SU-DHL-6 (cell line): ENCODE results near the gene GNA14.

Source experiments
- H2AFZ ChIP-seq: fragments of 200-600 bp; sonication (generic); 2 replicates; pipeline ENCODE4 v1.6.1; 2014; ENCODE audit warnings: low read depth, mild to moderate bottlenecking, moderate library complexity, mixed read lengths, antibody characterized with exemption, low read length; ENCODE audit not compliant: severe bottlenecking
- H3F3A ChIP-seq: fragments of 200-600 bp; shearing (Covaris generic); 2 replicates; pipeline ENCODE4 v1.6.0; 2016; ENCODE audit warnings: antibody characterized with exemption, mild to moderate bottlenecking; ENCODE audit not compliant: insufficient read depth
- H3K27ac ChIP-seq: fragments of 200-600 bp; sonication (generic); 2 replicates; pipeline ENCODE4 v1.5.1; 2016; ENCODE audit warnings: low read depth, mild to moderate bottlenecking, low read length, moderate library complexity, mixed read lengths
- H3K27me3 ChIP-seq: fragments of 200-600 bp; sonication (generic), shearing (Covaris generic); 2 replicates; pipeline ENCODE4 v1.6.0; 2014; ENCODE audit warnings: mild to moderate bottlenecking, low read length
- H3K36me3 ChIP-seq: fragments of 200-600 bp; sonication (generic); 2 replicates; pipeline ENCODE4 v1.6.1; 2014; ENCODE audit warnings: mild to moderate bottlenecking, low read length, mixed read lengths
- H3K4me2 ChIP-seq: fragments of 300-600, 200-600 bp; shearing (Covaris generic), sonication (generic); 2 replicates; pipeline ENCODE4 v1.6.0; 2014; ENCODE audit warnings: low read length, low read depth, mild to moderate bottlenecking; ENCODE audit not compliant: poor library complexity, severe bottlenecking
- H3K4me3 ChIP-seq: fragments of 200-600 bp; sonication (generic); 2 replicates; pipeline ENCODE4 v1.5.1; 2014; ENCODE audit warnings: antibody characterized with exemption, low read length, mild to moderate bottlenecking, mixed read lengths; ENCODE audit not compliant: insufficient read depth, poor library complexity, severe bottlenecking
- H3K79me2 ChIP-seq: fragments of 200-600 bp; sonication (generic); 2 replicates; pipeline ENCODE4 v1.6.1; 2014; ENCODE audit warnings: mild to moderate bottlenecking, low read length, moderate library complexity; ENCODE audit not compliant: insufficient read depth
- H3K9ac ChIP-seq: fragments of 200-600 bp; sonication (generic); 2 replicates; pipeline ENCODE4 v1.7.0; 2014; ENCODE audit warnings: mild to moderate bottlenecking, low read length
- H3K9me2 ChIP-seq: fragments of 200-600 bp; sonication (generic); replicated peaks from 2 replicates; pipeline ENCODE4 v1.6.1; 2014; ENCODE audit warnings: low read length; ENCODE audit not compliant: insufficient read depth
- H3K9me3 ChIP-seq: fragments of 200-600 bp; sonication (generic); 2 replicates; pipeline ENCODE4 v1.6.1; 2014; ENCODE audit warnings: low read length, mixed read lengths; ENCODE audit not compliant: insufficient read depth
- H4K20me1 ChIP-seq: fragments of 200-600 bp; sonication (generic); 2 replicates; pipeline ENCODE4 v1.6.1; 2014; ENCODE audit warnings: low read depth, mild to moderate bottlenecking, antibody characterized with exemption, low read length, moderate library complexity, mixed read lengths
- EZH2phosphoT487 ChIP-seq: fragments of 200-600 bp; sonication (generic), shearing (Covaris generic); conservative IDR thresholded peaks from 2 replicates; pipeline ENCODE4 v1.6.1; 2018; ENCODE audit warnings: mild to moderate bottlenecking, antibody characterized with exemption, low read length, moderate library complexity, mixed read lengths
- TF ChIP-seq, protein P1 (sequence below): fragments of 200-600 bp; sonication (generic); IDR thresholded peaks from one replicate; pipeline ENCODE4 v1.5.1; 2017; ENCODE audit warnings: antibody characterized with exemption, mild to moderate bottlenecking, low read length, moderate library complexity; ENCODE audit not compliant: insufficient read depth, poor library complexity, severe bottlenecking

The GNA14 gene

GRCh38 chr9:77502568-77502967, 145.6 kb downstream of the GNA14 start:
- Histone ChIP-seq H3K9me3 (no peaks in the 10 kb centered on the region), H3K27ac (no peak overlapping the region), H3K79me2 (no peaks in the 10 kb centered on the region), H3K36me3 (no peaks in the 10 kb centered on the region), H3K9me2 (no peaks in the 10 kb centered on the region), H2AFZ (no peak overlapping the region), H4K20me1 (no peaks in the 10 kb centered on the region), H3K4me2 (no peak overlapping the region), H3K4me3 (no peak overlapping the region), H3K9ac (no peak overlapping the region), H3F3A (no peaks in the 10 kb centered on the region), H3K27me3 (no peaks in the 10 kb centered on the region)
- TF ChIP-seq, protein P1, sequence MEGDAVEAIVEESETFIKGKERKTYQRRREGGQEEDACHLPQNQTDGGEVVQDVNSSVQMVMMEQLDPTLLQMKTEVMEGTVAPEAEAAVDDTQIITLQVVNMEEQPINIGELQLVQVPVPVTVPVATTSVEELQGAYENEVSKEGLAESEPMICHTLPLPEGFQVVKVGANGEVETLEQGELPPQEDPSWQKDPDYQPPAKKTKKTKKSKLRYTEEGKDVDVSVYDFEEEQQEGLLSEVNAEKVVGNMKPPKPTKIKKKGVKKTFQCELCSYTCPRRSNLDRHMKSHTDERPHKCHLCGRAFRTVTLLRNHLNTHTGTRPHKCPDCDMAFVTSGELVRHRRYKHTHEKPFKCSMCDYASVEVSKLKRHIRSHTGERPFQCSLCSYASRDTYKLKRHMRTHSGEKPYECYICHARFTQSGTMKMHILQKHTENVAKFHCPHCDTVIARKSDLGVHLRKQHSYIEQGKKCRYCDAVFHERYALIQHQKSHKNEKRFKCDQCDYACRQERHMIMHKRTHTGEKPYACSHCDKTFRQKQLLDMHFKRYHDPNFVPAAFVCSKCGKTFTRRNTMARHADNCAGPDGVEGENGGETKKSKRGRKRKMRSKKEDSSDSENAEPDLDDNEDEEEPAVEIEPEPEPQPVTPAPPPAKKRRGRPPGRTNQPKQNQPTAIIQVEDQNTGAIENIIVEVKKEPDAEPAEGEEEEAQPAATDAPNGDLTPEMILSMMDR, result no peak
- TF ChIP-seq EZH2phosphoT487, result no peak

- Histone ChIP-seq H3K9me3 (no peaks in the 10 kb centered on the region), H4K20me1 (no peaks in the 10 kb centered on the region), H3F3A (no peaks in the 10 kb centered on the region), H3K27me3 (no peaks in the 10 kb centered on the region), H3K4me2 (no peak overlapping the region), H3K27ac (no peak overlapping the region), H3K9ac (no peak overlapping the region), H3K79me2 (no peaks in the 10 kb centered on the region), H3K9me2 (no peaks in the 10 kb centered on the region), H3K36me3 (no peaks in the 10 kb centered on the region), H3K4me3 (no peak overlapping the region), H2AFZ (no peak overlapping the region)
- TF ChIP-seq EZH2phosphoT487, result no peak
- TF ChIP-seq, protein P1, result no peak
Observed at GRCh38 chr9:77498891-77499290, 149.2 kb downstream of the GNA14 start.

GRCh38 chr9:77497322-77498198, 150.6 kb downstream of the GNA14 start:
- H2AFZ ChIP-seq, result no peak overlapping the region
- H3K79me2 ChIP-seq, result no peaks in the 10 kb centered on the region
- no peaks in the 10 kb centered on the region for H4K20me1 ChIP-seq
- no peak overlapping the region for H3K4me3 ChIP-seq
- H3K27ac ChIP-seq, result no peak overlapping the region
- no peaks in the 10 kb centered on the region for H3K36me3 ChIP-seq
- H3K27me3 ChIP-seq, result no peaks in the 10 kb centered on the region
- H3K4me2 ChIP-seq, result no peak overlapping the region
- no peak for TF ChIP-seq EZH2phosphoT487
- TF ChIP-seq, protein P1, result no peak
- no peaks in the 10 kb centered on the region for H3K9me2 ChIP-seq
- H3K9ac ChIP-seq, result no peak overlapping the region
- no peaks in the 10 kb centered on the region for H3K9me3 ChIP-seq
- H3F3A ChIP-seq, result no peaks in the 10 kb centered on the region
